HG03460 (cell line): ENCODE data around the gene MDC1.
"Not testable (repeated sequence)": the region's sequence is repeated elsewhere in the genome, so short reads cannot be mapped to it uniquely, and the experiment has no call there.

ENCODE experiments used
- ATAC-seq: cut with Tn5 transposase; IDR thresholded peaks from one replicate; pipeline ENCODE4 v1.9.1; 2021; ENCODE audit not compliant: unreplicated experiment

Gene MDC1

GRCh38 chr6:30683183-30683979 lies 33.7 kb downstream of the MDC1 start:
- no peak for ATAC-seq

GRCh38 chr6:30682143-30683117 lies 34.7 kb downstream of the MDC1 start:
- peak; percentile 44 for ATAC-seq

- ATAC-seq: no peak
Measured at GRCh38 chr6:30681766-30682142, 35.3 kb downstream of the MDC1 start.

GRCh38 chr6:30679765-30680535 lies 37.1 kb downstream of the MDC1 start:
- no peak for ATAC-seq

DNA sequence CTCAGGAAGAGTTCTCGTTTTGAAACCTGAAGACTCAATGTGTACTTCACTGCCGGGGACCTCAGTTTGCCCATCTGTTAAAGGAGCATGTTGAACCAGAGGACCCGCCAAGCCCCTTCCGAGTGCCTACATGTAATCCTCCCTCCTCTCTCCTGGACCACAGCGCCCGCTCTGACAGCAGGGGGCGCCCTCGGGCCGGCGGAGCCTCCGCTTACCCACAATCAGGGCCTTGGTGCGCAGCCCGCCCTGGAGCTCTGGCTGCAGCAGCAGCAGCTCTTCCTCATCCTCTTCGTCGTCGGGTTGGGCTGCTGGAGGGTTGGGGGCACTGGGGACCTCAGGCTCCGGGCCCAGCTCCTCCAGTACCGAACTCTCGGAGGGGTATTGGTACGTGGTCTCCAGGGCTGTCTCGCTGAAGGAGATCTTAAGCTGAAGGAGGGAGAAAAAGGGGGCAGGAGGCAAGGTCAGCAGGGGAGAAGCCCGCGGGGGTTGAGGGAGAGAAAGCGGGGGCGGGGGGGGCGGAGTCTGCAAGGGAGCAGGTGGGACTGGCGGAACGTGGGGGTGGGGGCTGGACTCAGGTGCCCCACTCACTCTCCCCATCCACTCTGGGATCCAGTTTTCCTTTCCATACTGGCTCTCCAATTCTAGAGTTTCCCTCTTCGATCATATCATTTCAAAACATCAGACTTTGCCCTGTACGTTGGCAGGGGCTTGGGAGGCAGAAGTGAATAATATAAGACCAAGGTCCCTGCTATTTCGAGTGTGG lies 37.9 kb downstream of the MDC1 start:
- ATAC-seq: no peak

GRCh38 chr6:30676660-30677285 lies 40.3 kb downstream of the MDC1 start:
- ATAC-seq: no peak

DNA sequence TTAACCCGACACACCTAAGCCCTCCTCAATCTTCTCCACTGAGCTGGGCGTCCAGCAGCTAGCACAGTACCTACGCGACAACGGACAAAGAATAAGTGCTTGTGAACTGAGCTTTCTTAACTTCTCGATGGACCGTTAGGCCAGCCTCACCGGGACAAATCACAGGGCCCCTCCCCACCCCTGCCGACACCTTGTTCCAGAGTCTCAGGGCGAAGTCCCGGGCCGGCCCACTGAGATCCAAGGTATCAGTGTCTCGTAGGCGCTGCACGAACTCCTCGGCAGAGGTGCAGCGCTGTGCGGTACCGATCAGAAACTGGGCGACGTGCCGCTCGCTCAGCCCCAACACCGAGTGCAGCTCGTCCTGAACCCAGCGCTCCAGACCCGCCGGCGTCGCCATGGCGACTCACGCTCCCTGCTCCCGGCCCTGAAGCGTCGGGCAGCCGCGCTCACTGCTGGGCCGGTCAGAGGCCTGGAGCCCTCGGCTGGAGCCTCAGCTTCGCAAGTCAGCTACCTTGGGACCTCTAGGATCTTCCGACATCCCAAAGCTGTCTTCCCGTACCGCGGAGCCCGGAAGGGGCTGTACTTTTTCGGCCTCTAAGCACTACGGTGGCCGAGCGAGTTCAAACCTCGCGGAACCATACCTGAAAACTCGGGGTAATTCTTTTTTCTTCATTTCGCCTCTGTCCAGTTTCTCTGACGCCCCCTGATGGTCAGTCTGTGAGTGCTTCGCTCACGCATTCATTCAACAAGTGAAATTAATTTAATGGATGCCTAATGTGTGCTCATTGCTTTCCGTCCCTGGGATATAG lies 44.4 kb downstream of the MDC1 start, which contains the start of gene DHX16:
DHX16 (minus strand) TSS at position 562 of the 809 bp plus-strand sequence; CDS start at position 397, 165 bp downstream.
- ATAC-seq: peak; percentile 69

- no peak for ATAC-seq
Measured at GRCh38 chr6:30670760-30671527, 46.1 kb downstream of the MDC1 start.

DNA sequence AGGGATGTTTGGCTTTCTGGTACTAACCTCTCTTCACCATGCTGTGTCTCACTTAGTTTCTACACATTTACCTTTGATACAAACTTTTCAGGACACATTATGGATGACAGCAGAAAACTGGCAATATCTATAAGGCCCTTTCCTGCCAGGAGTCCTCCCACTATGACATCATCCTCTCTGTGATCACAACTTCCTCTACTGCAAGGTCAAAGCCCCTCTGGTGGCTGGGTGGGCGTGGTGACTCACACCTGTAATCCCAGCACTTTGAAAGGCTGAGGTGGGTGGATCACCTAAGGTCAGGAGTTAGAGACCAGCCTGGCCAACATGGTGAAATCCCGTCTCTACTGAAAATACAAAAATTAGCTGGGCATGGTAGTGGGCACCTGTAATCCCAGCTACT lies 50.8 kb downstream of the MDC1 start:
- not testable (repeated sequence) for ATAC-seq

GRCh38 chr6:30664994-30665767 lies 51.9 kb downstream of the MDC1 start:
- no peak for ATAC-seq

- ATAC-seq: not testable (repeated sequence)
Measured at GRCh38 chr6:30657922-30658321, 59.2 kb downstream of the MDC1 start.

- no peak for ATAC-seq
Measured at GRCh38 chr6:30657454-30657853, 59.6 kb downstream of the MDC1 start.

- no peak for ATAC-seq
Measured at GRCh38 chr6:30656513-30656912, 60.6 kb downstream of the MDC1 start.

DNA sequence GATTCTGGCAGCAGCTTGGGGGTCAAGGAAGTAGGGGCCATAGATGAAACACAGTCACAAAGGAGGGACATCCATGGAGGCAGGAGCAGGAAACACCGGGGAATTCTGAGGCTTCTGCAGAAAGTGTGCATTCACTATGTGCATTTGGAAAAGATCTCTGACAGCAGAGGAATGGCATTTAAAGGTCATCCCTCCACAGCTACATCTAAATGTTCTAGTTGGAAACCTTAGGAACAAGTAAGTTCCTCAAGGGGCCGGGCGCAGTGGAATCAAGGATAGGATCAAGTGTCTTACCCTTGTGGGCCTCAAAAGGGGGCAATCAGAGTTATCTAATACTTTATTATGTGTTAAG lies 61.4 kb downstream of the MDC1 start:
- no peak for ATAC-seq

DNA sequence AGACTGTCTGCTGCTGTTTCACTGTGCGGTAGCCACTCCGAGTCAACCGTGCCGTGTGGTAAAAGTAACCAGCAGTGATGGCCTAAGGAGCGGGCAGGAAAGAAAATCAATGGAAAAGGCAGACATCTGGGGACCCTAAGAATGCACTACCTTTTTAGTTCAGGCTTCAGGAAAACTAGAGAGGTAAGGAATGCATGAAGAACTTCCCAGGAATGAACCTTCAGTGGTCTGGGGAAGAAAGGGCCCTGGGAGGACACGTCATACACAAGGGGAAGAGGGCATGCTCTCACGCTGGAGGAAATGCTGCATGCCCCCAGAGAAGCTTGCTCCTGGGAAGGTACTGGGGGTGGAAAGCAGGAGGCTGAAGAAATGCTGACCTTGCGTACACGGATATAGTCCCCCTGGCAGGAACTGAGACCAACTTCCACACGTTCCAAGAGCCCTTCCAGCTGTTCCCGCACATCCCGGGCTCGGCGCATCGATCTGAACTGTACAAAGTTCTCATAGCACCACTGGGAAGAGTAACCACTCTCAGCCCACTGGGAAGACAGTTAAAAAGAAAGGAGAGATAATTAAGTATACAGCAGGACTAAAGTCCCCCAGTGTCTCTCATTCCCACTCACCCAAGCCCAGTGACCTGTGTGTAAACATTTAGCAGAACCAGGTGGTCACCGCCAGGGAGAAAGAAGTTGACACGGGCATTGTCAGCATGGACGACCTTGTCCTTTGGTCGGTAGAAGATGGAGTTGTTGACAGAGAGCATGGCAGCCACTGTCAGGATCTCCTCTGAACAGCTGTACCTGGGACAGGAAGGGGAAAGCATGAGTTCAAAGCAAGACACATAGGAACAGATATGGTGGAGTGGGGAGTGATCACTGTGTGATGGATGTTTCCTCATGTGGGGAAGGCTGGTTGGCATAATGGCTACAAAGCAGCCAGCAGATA lies 62.0 kb downstream of the MDC1 start:
- no peak for ATAC-seq

DNA sequence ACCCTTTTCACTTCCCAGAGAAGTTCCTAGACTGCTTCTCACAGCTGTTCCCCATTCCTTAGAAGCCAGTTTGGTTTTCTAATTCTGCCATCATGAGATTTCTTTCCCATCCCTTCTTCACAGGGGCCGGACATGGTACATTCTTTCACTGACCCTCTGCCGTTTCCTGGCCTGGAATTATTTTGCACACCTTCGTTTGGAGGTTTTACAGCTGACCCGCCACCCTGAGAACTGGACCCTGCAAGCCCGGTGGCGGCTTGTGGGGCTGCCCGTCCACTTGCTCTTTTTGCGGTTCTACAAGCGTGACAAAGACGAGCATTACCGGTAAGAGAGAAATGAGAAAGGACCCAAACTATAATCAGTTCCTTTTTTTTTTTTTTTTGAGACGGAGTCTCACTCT lies 65.9 kb downstream of the MDC1 start:
- no peak for ATAC-seq
